HepG2 (cell line): ENCODE measurements around the gene DLST. TPM values are rescaled to one million over a fixed set of nuclear protein-coding genes. Genes with fewer than 3 reads are reported as not detected.
A peak's percentile ranks its signal among the peaks of the same experiment; 100 is the strongest.

Source experiments
- ATAC-seq: fragments of 200-7000 bp; cut with Tn5 transposase; 3 replicates; pipeline ENCODE4 v1.9.1; 2020; ENCODE audit warnings: mild to moderate bottlenecking, moderate library complexity
- Bru-seq: library from RNA; stranded (reverse); fragments of 400-500 nt; gene quantifications from one replicate; lab custom pipeline; 2021; lab: Mats Ljungman, UMichigan
- BruChase-seq, 2 experiments: library from RNA; stranded (reverse); fragments of 400-500 nt; gene quantifications; one replicate each; lab custom pipeline; 2021; lab: Mats Ljungman, UMichigan
- BruUV-seq: library from RNA; stranded (reverse); fragments of 400-500 nt; replicated peaks from 2 replicates; lab custom pipeline; 2021; lab: Mats Ljungman, UMichigan
- CTCF ChIA-PET: fragments of 300-600 bp; formaldehyde crosslinking; extraction: SDS; loops from one replicate; lab custom pipeline; 2021; ENCODE audit warnings: low total read pairs, inconsistent platforms, low intra/inter-chr PET ratio; lab: Yijun Ruan, JAX
- POLR2A ChIA-PET: fragments of 350-600 bp; sonication (Branson Sonifier 250); formaldehyde crosslinking; loops from one replicate; lab custom pipeline; 2020; ENCODE audit warnings: antibody characterized with exemption, inconsistent platforms; lab: Yijun Ruan, JAX
- DNase-seq: peaks from one replicate; pipeline ENCODE4 v3.0.0-alpha.2; 2015; ENCODE audit warnings: low spot score
- FAIRE-seq: peaks from 3 replicates; lab custom pipeline; 2011; peaks lifted over from hg19 to GRCh38; lab: Jason Lieb, UNC
- H2AFZ ChIP-seq: one replicate; pipeline ENCODE4 v1.6.1; 2011; ENCODE audit warnings: low read length, inconsistent platforms
- H3K27ac ChIP-seq: fragments of 300-600 bp; 3 replicates; pipeline ENCODE4 v1.8.0; 2011; ENCODE audit warnings: mixed run types, mild to moderate bottlenecking, mixed read lengths, low read length, inconsistent platforms; ENCODE audit not compliant: insufficient read depth; ENCODE audit errors: extremely low read length
- H3K27me3 ChIP-seq, 2 experiments: fragments of 200-600 bp in 1 of 2; 2 replicates in 1 of 2; 3 replicates in 1 of 2; pipeline versions ENCODE4 v1.6.0 to v1.8.0; 2011; ENCODE audit warnings: low read length in 2 of 2, mild to moderate bottlenecking in 2 of 2, moderate library complexity in 2 of 2, inconsistent platforms in 1 of 2; ENCODE audit not compliant: insufficient read depth in 2 of 2, control insufficient read depth in 1 of 2
- H3K36me3 ChIP-seq, 2 experiments: fragments of 200-600 bp in 1 of 2; replicated peaks in 1 of 2; 2 replicates in 1 of 2; 3 replicates in 1 of 2; pipeline versions ENCODE4 v1.5.1 to v1.8.0; 2011; ENCODE audit warnings: low read length in 2 of 2, inconsistent platforms in 1 of 2; ENCODE audit not compliant: insufficient read depth in 2 of 2, control insufficient read depth in 1 of 2
- H3K4me1 ChIP-seq: 2 replicates; pipeline ENCODE4 v1.5.1; 2012; ENCODE audit warnings: low read length, inconsistent platforms; ENCODE audit not compliant: insufficient read depth
- H3K4me2 ChIP-seq: 2 replicates; pipeline ENCODE4 v1.6.0; 2011; ENCODE audit warnings: low read depth, low read length, inconsistent platforms
- H3K4me3 ChIP-seq, 3 experiments: fragments of 200-600 bp in 1 of 3; sonication (generic), shearing (Covaris generic) in 1 of 3; replicated peaks in 1 of 3; 2 replicates each; pipeline ENCODE4 v1.5.1; 2011 to 2016; ENCODE audit warnings: low read length in 3 of 3, inconsistent platforms in 2 of 3, low read depth in 2 of 3, mild to moderate bottlenecking in 2 of 3, control low read depth in 1 of 3, mixed read lengths in 1 of 3; ENCODE audit not compliant: insufficient read depth in 1 of 3
- H3K79me2 ChIP-seq: one replicate; pipeline ENCODE4 v1.6.1; 2011; ENCODE audit warnings: low read length, inconsistent platforms; ENCODE audit not compliant: insufficient read depth
- H3K9ac ChIP-seq: 2 replicates; pipeline ENCODE4 v1.6.0; 2011; ENCODE audit warnings: mild to moderate bottlenecking, low read depth, low read length, inconsistent platforms; ENCODE audit not compliant: insufficient read depth
- H3K9me3 ChIP-seq: 2 replicates; pipeline ENCODE4 v1.5.1; 2012; ENCODE audit warnings: mild to moderate bottlenecking, low read length
- H4K20me1 ChIP-seq: 2 replicates; pipeline ENCODE4 v1.6.0; 2011; ENCODE audit warnings: inconsistent platforms, mild to moderate bottlenecking, low read length, moderate library complexity; ENCODE audit not compliant: insufficient read depth
- CENPX ChIP-seq: sonication (generic); formaldehyde crosslinking; IDR thresholded peaks from 2 replicates; pipeline ENCODE4 v1.9.0; 2021; ENCODE audit warnings: mild to moderate bottlenecking, missing genetic modification reagents, moderate library complexity
- GABPB1 ChIP-seq: IDR thresholded peaks from 2 replicates; pipeline ENCODE4 v1.6.1; 2016; ENCODE audit warnings: mild to moderate bottlenecking, missing genetic modification reagents, moderate library complexity, missing compliant biosample characterization
- MLX ChIP-seq: IDR thresholded peaks from 2 replicates; pipeline ENCODE4 v1.6.1; 2016
- ZNF563 ChIP-seq: sonication (generic); formaldehyde crosslinking; IDR thresholded peaks from 2 replicates; pipeline ENCODE4 v1.8.0; 2022; ENCODE audit warnings: mild to moderate bottlenecking, moderate library complexity, missing genetic modification reagents
- ZNF772 ChIP-seq: sonication (generic); formaldehyde crosslinking; IDR thresholded peaks from 2 replicates; pipeline ENCODE4 v1.5.0; 2020; ENCODE audit warnings: mild to moderate bottlenecking, missing genetic modification reagents
- WGBS: methylation state at CpG from one replicate; pipeline ENCODE4 v1.1.6; 2017; ENCODE audit warnings: low lambda C conversion rate; 5-methylcytosine and 5-hydroxymethylcytosine counted together
- in situ Hi-C: cut with HindIII; loops from 2 replicates; pipeline ENCODE4 v1.10.0; 2017; ENCODE audit warnings: low pct_unique_long_range_greater_than_20kb; ENCODE audit not compliant: extremely low pct_ligation_motif_present
- intact Hi-C: fragments of 100-400 bp; cut with micrococcal nuclease; formaldehyde crosslinking; loops from one replicate; pipeline ENCODE4 v1.10.0; 2022; ENCODE audit not compliant: unreplicated experiment
- long read RNA-seq, 2 experiments: library from RNA in 1 of 2; library from polyadenylated mRNA in 1 of 2; stranded (forward) in 1 of 2; unstranded in 1 of 2; transcript quantifications; one replicate each; pipeline ENCODE4 v2.0.0, GENCODE V29; 2019 to 2022
- polyA minus RNA-seq, 3 experiments: library from RNA; depleted of rRNA, polyadenylated mRNA; stranded (reverse); fragments of >200 nt; gene quantifications; 2 replicates each; pipeline ENCODE4 v1.2.3, GENCODE V29; 2011; ENCODE audit warnings: low replicate concordance in 1 of 3
- polyA plus RNA-seq, 8 experiments: library from polyadenylated mRNA; depleted of rRNA in 3 of 8; stranded (reverse) in 7 of 8; unstranded in 1 of 8; fragments of >200 nt; fragmentation: Illumina TruSeq in 4 of 8; extraction: Trizol in 4 of 8; gene quantifications; 2 replicates each; pipeline versions ENCODE4 v1.2.1 to v1.2.3, GENCODE V29; 2011 to 2016; ENCODE audit warnings: low read depth in 4 of 8, missing spikeins in 1 of 8, mixed read lengths in 1 of 8; ENCODE audit not compliant: insufficient read depth in 1 of 8
- total RNA-seq, 5 experiments: library from RNA; depleted of rRNA; stranded (reverse); fragments of >200 nt; fragmentation: Illumina TruSeq; extraction: Trizol; gene quantifications; 2 replicates each; pipeline ENCODE4 v1.2.3, GENCODE V29; 2016; ENCODE audit warnings: low read depth in 1 of 5
- TF ChIP-seq, protein P1 (sequence below): sonication (generic); formaldehyde crosslinking; IDR thresholded peaks from 2 replicates; pipeline ENCODE4 v1.5.1; 2020; ENCODE audit warnings: missing genetic modification reagents, mild to moderate bottlenecking, borderline replicate concordance
- TF ChIP-seq, protein P2 (sequence below): sonication (generic); formaldehyde crosslinking; conservative IDR thresholded peaks from 2 replicates; pipeline ENCODE4 v1.8.0; 2022; ENCODE audit warnings: mild to moderate bottlenecking, moderate library complexity, missing genetic modification reagents

The DLST gene
- 56.5 and 69.9 TPM in 2 replicates for total RNA-seq (2016; rRNA removed; fragmentation: Illumina TruSeq; extraction: Trizol)
- total RNA-seq (2016; cell fraction: cytosol; rRNA removed; fragmentation: Illumina TruSeq; extraction: Trizol; ENCODE audit: low read depth) = 17.0 and 17.6 TPM in 2 replicates
- 53.1 and 69.5 TPM in 2 replicates for total RNA-seq (2016; cell fraction: insoluble cytoplasmic fraction; rRNA removed; fragmentation: Illumina TruSeq; extraction: Trizol)
- 32.7 and 34.6 TPM in 2 replicates for total RNA-seq (2016; cell fraction: membrane; rRNA removed; fragmentation: Illumina TruSeq; extraction: Trizol)
- total RNA-seq (2016; cell fraction: nucleus; rRNA removed; fragmentation: Illumina TruSeq; extraction: Trizol) = 51.4 and 61.7 TPM in 2 replicates
- polyA plus RNA-seq (2011; rRNA removed) = 94.3 and 102 TPM in 2 replicates
- polyA plus RNA-seq (2011; cell fraction: cytosol; rRNA removed) = 93.1 and 108 TPM in 2 replicates
- polyA plus RNA-seq (2011; cell fraction: nucleus; rRNA removed) = 122 and 123 TPM in 2 replicates
- 73.8 and 77.6 TPM in 2 replicates for polyA plus RNA-seq (2012)
- polyA plus RNA-seq (2016; cell fraction: cytosol; fragmentation: Illumina TruSeq; extraction: Trizol; ENCODE audit: low read depth) = 10.6 and 12.2 TPM in 2 replicates
- polyA plus RNA-seq (2016; cell fraction: insoluble cytoplasmic fraction; fragmentation: Illumina TruSeq; extraction: Trizol; ENCODE audit: low read depth) = 80.8 and 82.0 TPM in 2 replicates
- polyA plus RNA-seq (2016; cell fraction: membrane; fragmentation: Illumina TruSeq; extraction: Trizol; ENCODE audit: low read depth) = 19.6 and 22.7 TPM in 2 replicates
- 113 and 120 TPM in 2 replicates for polyA plus RNA-seq (2016; cell fraction: nucleus; fragmentation: Illumina TruSeq; extraction: Trizol; ENCODE audit: insufficient read depth, low read depth)
- polyA minus RNA-seq (2011; rRNA and poly(A)+ RNA removed; ENCODE audit: low replicate concordance) = 129 and 131 TPM in 2 replicates
- polyA minus RNA-seq (2011; cell fraction: cytosol; rRNA and poly(A)+ RNA removed) = 45.5 and 49.7 TPM in 2 replicates
- 71.3 and 89.1 TPM in 2 replicates for polyA minus RNA-seq (2011; cell fraction: nucleus; rRNA and poly(A)+ RNA removed)
- Bru-seq, nascent RNA = percentile 87 among the genes with signal in this experiment
- BruChase-seq, experiment 1, labeled RNA remaining after a 6-hour chase = percentile 92 among the genes with signal in this experiment
- BruChase-seq, experiment 2, labeled RNA remaining after a 2-hour chase = percentile 91 among the genes with signal in this experiment
- long read RNA-seq, experiment 1, partial matches to known transcripts = 0 of 5 reads
- long read RNA-seq, experiment 1, other reads (novel, unspliced or antisense) = 2 of 5 reads
- long read RNA-seq, experiment 2, transcript DLST-202 (15 exons, 2,838 nt) = major isoform, 44 of 104 reads
- long read RNA-seq, experiment 2, partial matches to known transcripts = 23 of 104 reads
- long read RNA-seq, experiment 2, other reads (novel, unspliced or antisense) = 37 of 104 reads

GRCh38 chr14:74881431-74882102 is at the start of gene DLST:
TSS of gene DLST (plus strand) at chr14:74881916. CDS start at chr14:74881954, 38 bp downstream.
- H2AFZ ChIP-seq = no peak within 1 kb of the TSS
- ATAC-seq (peak; percentile 96), DNase-seq (peak; percentile 67), FAIRE-seq (peak; percentile 56)
- in situ Hi-C loops = no loop called here
- H3K27ac ChIP-seq = peak within 1 kb of the TSS; percentile 71
- intact Hi-C loops = loop anchor here (2.0 kb wide), 1 partner anchor 17 kb away; no protein-coding TSS in a partner anchor
- H4K20me1 ChIP-seq = peaks cover 30% of the 10 kb centered on the region
- no CpG with 5 or more reads among the region's 53 CpGs for WGBS
- no peaks in the 10 kb centered on the region for H3K9me3 ChIP-seq
- no TSS peak for BruUV-seq
- peak within 1 kb of the TSS; percentile 86 for H3K9ac ChIP-seq
- peaks cover 0 to 5% of the 10 kb centered on the region in 2 experiments; a peak in 1 of 5 replicates for H3K36me3 ChIP-seq
- H3K4me3 ChIP-seq = peak within 1 kb of the TSS; percentile 91 to 93 (median 93)
- peaks cover 48% of the 10 kb centered on the region for H3K79me2 ChIP-seq
- H3K4me1 ChIP-seq = peaks cover 68% of the 10 kb centered on the region
- CTCF ChIA-PET = no interaction called here
- peaks cover 0 to under 1% of the 10 kb centered on the region in 2 experiments; a peak in 1 of 5 replicates for H3K27me3 ChIP-seq
- POLR2A ChIA-PET = interaction anchor here (0.6 to 9.2 kb wide), 7 partner anchors 17 to 188 kb away, joined by 3 to 84 read pairs (median 3); partner anchors contain the start of genes RPS6KL1 and ZC2HC1C
- H3K4me2 ChIP-seq = peak within 1 kb of the TSS; percentile 94
- TF ChIP-seq MLX (peak; percentile 41; the same call in 1 of the 2 replicates), CENPX (CRISPR knock-in tag) (no peak), ZNF563 (peak; percentile 93), ZNF772 (CRISPR knock-in tag) (peak; percentile 66; the same call in 1 of the 2 replicates), GABPB1 (CRISPR knock-in tag) (peak; percentile 99)
- TF ChIP-seq, protein P1, sequence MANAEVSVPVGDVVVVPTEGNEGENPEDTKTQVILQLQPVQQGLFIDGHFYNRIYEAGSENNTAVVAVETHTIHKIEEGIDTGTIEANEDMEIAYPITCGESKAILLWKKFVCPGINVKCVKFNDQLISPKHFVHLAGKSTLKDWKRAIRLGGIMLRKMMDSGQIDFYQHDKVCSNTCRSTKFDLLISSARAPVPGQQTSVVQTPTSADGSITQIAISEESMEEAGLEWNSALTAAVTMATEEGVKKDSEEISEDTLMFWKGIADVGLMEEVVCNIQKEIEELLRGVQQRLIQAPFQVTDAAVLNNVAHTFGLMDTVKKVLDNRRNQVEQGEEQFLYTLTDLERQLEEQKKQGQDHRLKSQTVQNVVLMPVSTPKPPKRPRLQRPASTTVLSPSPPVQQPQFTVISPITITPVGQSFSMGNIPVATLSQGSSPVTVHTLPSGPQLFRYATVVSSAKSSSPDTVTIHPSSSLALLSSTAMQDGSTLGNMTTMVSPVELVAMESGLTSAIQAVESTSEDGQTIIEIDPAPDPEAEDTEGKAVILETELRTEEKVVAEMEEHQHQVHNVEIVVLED = peak; percentile 63; the same call in 1 of the 2 replicates
- TF ChIP-seq, protein P2, sequence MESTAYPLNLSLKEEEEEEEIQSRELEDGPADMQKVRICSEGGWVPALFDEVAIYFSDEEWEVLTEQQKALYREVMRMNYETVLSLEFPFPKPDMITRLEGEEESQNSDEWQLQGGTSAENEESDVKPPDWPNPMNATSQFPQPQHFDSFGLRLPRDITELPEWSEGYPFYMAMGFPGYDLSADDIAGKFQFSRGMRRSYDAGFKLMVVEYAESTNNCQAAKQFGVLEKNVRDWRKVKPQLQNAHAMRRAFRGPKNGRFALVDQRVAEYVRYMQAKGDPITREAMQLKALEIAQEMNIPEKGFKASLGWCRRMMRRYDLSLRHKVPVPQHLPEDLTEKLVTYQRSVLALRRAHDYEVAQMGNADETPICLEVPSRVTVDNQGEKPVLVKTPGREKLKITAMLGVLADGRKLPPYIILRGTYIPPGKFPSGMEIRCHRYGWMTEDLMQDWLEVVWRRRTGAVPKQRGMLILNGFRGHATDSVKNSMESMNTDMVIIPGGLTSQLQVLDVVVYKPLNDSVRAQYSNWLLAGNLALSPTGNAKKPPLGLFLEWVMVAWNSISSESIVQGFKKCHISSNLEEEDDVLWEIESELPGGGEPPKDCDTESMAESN (CRISPR knock-in tag) = 0 out of 2 replicates have a peak, but pooled peaks have one; percentile 22
